ENCODE results near the gene SMAD6.

The SMAD6 gene

DNA sequence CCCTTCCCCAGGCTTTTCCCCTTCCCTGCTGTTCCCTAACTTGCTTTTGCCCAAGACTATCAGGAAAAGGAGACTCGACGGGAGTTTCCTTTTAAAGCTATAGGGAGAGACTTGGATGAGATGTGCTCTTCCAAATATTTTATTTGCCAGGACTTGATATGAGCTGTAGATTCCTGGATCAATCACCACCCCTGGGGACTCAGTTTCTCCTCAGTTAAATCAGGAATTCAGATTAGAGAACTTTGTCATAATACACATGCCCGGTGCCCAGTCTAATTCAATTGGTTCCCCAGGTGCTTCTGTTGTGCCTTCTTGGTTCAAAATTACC is 46.6 kb downstream of the SMAD6 start:
- TF ChIP-seq, protein P1, sequence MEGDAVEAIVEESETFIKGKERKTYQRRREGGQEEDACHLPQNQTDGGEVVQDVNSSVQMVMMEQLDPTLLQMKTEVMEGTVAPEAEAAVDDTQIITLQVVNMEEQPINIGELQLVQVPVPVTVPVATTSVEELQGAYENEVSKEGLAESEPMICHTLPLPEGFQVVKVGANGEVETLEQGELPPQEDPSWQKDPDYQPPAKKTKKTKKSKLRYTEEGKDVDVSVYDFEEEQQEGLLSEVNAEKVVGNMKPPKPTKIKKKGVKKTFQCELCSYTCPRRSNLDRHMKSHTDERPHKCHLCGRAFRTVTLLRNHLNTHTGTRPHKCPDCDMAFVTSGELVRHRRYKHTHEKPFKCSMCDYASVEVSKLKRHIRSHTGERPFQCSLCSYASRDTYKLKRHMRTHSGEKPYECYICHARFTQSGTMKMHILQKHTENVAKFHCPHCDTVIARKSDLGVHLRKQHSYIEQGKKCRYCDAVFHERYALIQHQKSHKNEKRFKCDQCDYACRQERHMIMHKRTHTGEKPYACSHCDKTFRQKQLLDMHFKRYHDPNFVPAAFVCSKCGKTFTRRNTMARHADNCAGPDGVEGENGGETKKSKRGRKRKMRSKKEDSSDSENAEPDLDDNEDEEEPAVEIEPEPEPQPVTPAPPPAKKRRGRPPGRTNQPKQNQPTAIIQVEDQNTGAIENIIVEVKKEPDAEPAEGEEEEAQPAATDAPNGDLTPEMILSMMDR (IDR thresholded peaks at IDR 0.05) = no peak

DNA sequence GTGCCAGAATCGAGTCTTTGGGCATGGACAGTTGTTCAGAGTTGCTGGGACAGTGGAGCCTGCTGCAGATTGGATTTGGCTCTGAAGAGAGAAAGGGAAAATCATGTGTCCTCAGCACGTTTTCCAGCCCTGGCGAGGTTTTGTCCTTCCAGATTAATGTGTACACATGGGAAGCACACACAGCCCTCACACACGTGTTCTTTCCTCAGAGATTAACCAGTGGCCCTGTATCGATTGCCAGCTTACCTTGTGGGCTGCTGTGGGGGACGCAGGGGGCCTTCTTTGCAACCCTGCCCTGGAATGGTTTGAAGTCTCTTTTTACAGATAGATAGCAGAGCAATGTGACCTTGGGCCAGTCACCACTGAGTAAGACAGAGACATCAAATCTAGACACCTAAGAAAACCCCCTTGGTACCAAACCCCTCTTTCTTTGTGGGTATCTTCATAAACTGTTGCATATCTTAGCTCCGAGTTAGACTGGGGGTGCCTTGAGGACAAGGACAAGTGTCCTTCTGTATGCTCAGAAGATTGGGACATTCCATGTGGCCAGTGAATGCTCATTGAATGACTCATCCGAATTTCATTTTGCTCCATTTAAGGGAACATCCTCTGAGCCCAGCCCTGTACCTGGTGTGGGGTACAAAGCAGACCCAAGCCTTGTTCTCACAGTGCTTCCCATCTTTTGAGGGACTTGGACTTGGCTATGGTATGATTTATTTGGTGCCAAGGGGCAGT is 48.0 kb downstream of the SMAD6 start:
- TF ChIP-seq, protein P1 (IDR thresholded peaks at IDR 0.05) = no peak

DNA sequence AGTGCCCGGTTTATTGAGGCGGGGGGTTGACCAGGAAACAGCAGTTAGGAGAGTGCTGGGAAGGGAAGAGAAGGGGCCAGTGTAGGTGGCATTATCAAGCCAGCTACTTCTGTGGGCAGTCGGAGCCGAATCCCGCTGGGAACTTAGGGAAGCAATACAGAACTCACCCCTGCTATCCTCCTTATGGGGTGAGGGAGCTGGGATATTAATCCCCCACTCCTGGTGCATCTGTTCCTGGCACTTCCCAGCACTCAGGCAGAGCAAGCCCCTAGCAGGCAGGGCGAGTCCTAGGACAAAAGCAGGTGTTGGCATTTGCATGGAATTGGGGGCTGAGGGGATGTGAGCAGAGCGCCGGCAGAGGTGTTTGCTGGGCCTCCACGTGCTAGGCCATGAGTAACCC is 48.6 kb downstream of the SMAD6 start:
- TF ChIP-seq, protein P1 (IDR thresholded peaks at IDR 0.05) = no peak

DNA sequence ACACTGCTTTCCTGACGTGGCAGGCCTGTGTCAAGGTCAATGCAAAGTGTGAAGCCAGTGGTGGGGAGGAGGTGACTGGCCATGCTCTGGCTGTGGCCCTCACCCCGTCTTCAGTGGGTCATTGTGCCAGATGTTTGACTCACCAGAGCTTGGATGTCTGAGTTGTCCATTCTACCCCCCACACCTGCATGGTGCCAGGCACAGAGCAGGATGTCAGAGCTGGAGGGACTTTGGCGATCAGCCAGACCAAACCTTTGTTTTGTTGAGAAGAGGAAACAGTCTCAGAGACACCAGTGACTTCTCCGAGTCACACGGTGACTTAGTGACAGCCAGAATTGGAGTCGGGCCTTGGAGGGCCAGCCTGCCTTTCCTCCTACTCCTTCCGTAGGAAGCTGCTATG is 49.5 kb downstream of the SMAD6 start:
- TF ChIP-seq, protein P1 (IDR thresholded peaks at IDR 0.05) = no peak

DNA sequence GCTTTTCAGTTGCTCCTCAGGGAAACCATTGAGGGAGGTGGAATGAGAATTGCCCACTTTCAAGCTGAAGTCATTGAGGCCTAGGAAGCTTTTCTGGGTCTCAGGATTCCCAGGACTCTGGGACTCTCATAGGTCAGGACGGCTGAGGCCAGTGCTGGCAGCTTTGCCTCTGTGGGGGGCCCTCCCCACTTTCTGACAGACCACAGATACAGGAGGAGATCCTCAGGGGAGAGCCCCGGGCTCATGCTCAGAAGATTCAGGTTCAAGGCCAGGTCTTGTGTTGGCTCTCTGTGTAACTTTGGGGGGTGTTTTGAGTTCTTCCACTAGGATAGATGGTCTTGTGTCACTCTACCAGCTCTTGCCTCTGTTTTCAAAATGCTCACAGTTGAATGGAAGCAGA is 50.0 kb downstream of the SMAD6 start:
- TF ChIP-seq, protein P1 (IDR thresholded peaks at IDR 0.05) = no peak

DNA sequence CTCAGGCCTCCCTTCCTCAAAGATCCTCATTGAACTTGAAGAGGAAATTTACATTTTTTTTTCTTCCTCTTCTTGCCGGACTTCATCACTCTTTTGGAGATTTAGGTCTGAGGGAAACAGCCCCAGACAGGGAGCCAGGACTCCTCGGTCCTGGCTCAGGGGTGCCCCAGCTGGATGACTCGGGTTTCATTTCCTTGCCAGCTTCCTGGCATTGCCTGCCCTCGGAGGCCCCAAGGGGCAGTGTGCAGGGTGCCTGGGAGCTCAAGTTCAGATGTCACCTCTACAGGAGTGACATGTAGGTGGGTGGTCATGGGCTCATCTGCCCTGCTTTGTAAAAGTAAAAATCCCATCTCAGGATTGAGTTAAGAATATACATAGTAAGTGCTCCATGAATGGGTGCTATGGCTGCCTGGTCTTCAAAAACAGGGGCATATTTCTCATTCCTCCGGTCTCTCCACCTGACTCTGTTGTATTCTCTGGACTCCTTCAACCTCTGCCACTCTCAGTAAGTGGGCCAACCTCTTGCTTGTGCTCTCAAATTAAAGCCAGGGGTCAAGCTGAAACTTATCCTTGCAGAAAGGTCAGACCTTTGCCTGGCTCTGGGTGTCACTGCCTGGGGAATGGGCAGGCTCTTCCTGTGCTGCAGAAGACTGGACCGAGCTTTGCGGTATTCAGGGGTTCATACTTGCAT is 51.8 kb downstream of the SMAD6 start:
- TF ChIP-seq, protein P1 (IDR thresholded peaks at IDR 0.05) = no peak

DNA sequence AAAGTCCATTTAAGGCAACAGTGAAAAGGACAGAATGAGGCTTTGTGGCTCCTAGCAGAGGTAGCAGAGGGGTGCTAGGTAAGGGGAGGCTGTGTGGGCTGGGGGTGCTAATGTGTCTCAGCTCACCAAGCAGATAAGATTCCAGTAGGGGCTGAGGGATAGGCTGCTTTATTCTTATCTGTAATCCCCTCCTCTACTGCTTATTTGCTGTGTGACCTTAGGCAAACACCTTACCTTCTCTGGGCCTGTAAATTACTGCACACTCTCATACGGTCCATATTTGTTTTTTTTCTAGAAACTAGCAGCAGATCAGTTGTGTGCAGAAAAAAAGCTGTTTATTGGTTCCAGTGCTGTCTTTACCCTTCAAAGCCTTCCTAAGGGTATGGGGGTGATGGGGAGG is 52.8 kb downstream of the SMAD6 start:
- TF ChIP-seq, protein P1 (IDR thresholded peaks at IDR 0.05) = no peak

Data from LNCAP (cell line).